ENCODE measurements around the gene FGF4.

Gene FGF4

GRCh38 chr11:69775163-69775755 lies at the start of gene FGF4:
Gene FGF4, minus strand, starts transcription at chr11:69775341. Its CDS starts 257 bp downstream, at chr11:69775084.
- DNase-seq, result no peak

GRCh38 chr11:69823641-69824265 lies 48.6 kb upstream of the FGF4 start:
- DNase-seq, result no peak

GRCh38 chr11:69822676-69823494 lies 47.7 kb upstream of the FGF4 start:
- DNase-seq, result no peak

GRCh38 chr11:69821511-69822040 lies 46.4 kb upstream of the FGF4 start:
- no peak for DNase-seq

GRCh38 chr11:69820441-69820840 lies 45.3 kb upstream of the FGF4 start:
- no peak for DNase-seq

GRCh38 chr11:69819541-69820070 lies 44.5 kb upstream of the FGF4 start:
- DNase-seq, result no peak

GRCh38 chr11:69818603-69819441 lies 43.7 kb upstream of the FGF4 start, which contains the start of gene FGF3:
Gene FGF3, minus strand, starts transcription at chr11:69819416. Its CDS starts 483 bp downstream, at chr11:69818933.
- no peak for DNase-seq

GRCh38 chr11:69818231-69818602 lies 43.1 kb upstream of the FGF4 start:
- no peak for DNase-seq

- DNase-seq, result no peak
Measured at GRCh38 chr11:69817265-69818230, 42.4 kb upstream of the FGF4 start.

- no peak for DNase-seq
Measured at GRCh38 chr11:69816671-69817070, 41.5 kb upstream of the FGF4 start.

- DNase-seq, result no peak
Measured at GRCh38 chr11:69815973-69816372, 40.8 kb upstream of the FGF4 start.

GRCh38 chr11:69814902-69815301 lies 39.8 kb upstream of the FGF4 start:
- DNase-seq, result no peak

GRCh38 chr11:69814411-69814810 lies 39.3 kb upstream of the FGF4 start:
- DNase-seq, result no peak

GRCh38 chr11:69813839-69814238 lies 38.7 kb upstream of the FGF4 start:
- DNase-seq, result no peak

GRCh38 chr11:69812946-69813345 lies 37.8 kb upstream of the FGF4 start:
- DNase-seq, result no peak

GRCh38 chr11:69812256-69812655 lies 37.1 kb upstream of the FGF4 start:
- no peak for DNase-seq

- no peak for DNase-seq
Measured at GRCh38 chr11:69811431-69811830, 36.3 kb upstream of the FGF4 start.

GRCh38 chr11:69810289-69811118 lies 35.4 kb upstream of the FGF4 start:
- DNase-seq, result no peak

GRCh38 chr11:69808667-69809086 lies 33.5 kb upstream of the FGF4 start:
- no peak for DNase-seq

GRCh38 chr11:69807106-69807815 lies 32.1 kb upstream of the FGF4 start:
- DNase-seq, result no peak

Measured in activated gamma-delta T cell treated with Interleukin-2 at 50 U/mL for 16 hours (primary cell).